Subcutaneous adipose tissue (tissue), 4 donors: ENCODE data around the gene RESF1. TPM values are rescaled to one million over a fixed set of nuclear protein-coding genes. Genes with fewer than 3 reads are reported as not detected.

Source experiments
- total RNA-seq, 4 donors: library from RNA; depleted of rRNA; stranded (reverse); fragments of >200 nt; gene quantifications; one replicate each; pipeline ENCODE4 v1.1.0, GENCODE V29; 2016
- TF ChIP-seq, protein P1 (sequence below): fragments of 450-650 bp; IDR thresholded peaks from one replicate; pipeline ENCODE4 v1.5.1; 2016; ENCODE audit warnings: low read depth, mild to moderate bottlenecking, control low read depth, antibody characterized with exemption, moderate library complexity

Gene RESF1
- total RNA-seq, 4 donors from 2014 or later = 54.1 to 88.7 (median 85.3) TPM

DNA sequence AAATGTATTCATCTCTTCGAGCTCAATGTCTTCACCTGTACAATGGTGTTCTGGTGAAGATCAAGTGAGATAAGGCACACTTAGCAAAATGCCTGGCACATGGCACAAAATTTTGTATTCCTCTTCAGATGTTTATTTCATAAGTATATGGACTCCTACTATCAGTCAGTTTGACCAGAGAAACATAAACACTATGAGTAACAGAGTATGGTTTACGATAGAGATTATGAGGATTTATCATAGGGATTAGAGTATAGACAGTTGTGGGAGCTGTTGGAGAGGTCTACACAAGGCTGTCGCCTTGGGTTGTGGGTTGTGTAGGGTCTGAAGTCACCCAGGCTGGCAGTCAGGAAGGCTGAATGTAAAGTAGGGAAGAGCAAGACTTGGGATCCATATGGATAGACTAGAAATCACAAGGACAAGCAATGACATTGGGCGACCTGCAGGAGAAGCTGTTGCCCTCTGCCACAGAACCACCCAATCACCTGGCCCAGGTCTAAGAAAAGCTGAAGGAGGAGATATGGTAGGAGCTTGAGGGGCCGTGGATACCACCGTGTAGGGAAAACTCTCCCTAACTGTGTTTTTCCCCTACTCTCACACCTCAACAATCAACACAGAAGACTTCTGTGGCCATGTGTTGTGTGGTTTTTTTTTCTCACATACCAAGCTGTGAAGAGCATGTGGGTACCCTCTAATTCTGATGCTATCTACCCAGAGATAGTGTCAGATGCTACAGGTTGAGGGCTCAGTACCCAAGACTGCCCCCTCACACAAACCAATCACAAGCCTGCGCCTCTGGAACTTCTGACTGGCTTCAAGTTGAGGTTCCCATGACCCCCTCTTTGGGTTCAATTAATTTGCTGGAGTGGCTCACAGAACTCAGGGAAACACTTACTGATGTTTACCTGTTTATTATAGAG is 27.2 kb upstream of the RESF1 start:
- TF ChIP-seq, protein P1, sequence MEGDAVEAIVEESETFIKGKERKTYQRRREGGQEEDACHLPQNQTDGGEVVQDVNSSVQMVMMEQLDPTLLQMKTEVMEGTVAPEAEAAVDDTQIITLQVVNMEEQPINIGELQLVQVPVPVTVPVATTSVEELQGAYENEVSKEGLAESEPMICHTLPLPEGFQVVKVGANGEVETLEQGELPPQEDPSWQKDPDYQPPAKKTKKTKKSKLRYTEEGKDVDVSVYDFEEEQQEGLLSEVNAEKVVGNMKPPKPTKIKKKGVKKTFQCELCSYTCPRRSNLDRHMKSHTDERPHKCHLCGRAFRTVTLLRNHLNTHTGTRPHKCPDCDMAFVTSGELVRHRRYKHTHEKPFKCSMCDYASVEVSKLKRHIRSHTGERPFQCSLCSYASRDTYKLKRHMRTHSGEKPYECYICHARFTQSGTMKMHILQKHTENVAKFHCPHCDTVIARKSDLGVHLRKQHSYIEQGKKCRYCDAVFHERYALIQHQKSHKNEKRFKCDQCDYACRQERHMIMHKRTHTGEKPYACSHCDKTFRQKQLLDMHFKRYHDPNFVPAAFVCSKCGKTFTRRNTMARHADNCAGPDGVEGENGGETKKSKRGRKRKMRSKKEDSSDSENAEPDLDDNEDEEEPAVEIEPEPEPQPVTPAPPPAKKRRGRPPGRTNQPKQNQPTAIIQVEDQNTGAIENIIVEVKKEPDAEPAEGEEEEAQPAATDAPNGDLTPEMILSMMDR = no peak

DNA sequence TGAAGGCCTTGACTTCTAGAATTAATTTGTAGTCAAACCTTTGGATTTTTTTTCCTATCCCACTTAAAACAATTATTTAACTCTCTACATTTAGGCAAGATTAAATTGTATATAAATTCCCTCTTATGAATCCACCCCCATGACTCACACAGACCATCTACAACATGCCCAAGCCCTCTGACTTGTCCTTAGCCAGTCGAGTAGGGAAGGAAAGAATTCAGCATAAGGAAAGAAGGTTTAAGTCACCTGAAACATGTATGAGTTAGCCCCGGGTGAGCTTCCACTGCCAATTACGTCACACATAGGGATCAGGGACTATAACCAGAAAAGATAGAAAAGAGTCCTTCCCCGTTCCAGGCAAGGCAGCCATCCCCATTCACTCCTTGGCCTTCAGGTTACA is 14.9 kb upstream of the RESF1 start:
- TF ChIP-seq, protein P1 = no peak

DNA sequence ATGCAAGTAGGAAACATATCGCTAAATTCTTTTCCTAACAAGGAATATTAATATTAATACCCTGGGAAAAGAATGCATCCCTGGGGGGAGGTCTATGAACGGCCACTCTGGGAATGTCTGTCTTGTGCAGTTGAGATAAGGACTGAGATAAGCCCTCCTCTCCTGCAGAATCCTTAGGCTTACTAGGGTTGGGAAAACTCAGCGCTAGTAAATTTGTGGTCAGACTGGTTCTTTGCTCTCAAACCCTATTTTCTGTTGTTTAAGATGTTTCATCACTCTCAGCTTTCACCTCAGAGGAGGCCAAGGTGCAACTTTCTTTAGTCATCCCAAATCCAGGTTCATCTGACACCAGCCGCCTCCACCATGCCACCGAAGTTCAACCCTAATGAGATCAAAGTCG is 11.2 kb upstream of the RESF1 start:
- TF ChIP-seq, protein P1 = no peak

DNA sequence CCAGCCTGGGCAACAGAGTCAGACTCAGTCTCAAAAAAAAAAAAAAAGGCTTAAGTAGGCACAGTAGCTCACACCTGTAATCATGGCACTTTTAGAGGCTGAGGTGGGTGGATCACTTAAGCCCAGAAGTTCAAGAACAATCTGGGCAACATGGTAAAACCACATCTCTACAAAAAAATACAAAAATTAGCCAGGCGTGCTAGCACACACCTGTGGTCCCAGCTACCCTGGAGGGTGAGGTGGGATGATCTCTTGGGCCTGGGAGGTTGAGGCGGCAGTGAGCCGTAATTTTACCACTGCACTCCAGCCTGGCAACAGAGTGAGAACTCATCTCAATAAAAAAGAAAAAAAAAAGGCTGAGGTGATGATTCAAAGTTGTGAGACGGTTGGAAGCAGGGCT is 9.1 kb upstream of the RESF1 start:
- TF ChIP-seq, protein P1 = no peak

DNA sequence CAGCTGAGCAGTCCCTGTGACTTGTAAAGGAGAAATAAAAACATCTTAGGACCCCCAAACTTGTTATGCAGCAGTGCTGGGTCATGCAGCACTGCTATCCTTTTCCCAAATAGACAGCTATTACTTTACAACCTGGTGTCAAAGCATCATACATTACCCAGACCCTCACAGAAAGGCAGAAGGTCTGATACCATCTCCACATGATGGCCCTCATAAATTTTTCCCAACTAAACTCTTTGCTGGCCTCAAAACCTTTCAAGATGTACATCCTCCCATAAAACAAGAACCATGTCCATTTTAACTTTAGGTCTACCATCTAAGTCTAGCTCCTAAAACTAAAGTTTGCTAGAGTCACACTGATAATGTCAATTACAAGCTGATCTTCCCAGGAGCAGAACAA is 8.7 kb upstream of the RESF1 start:
- TF ChIP-seq, protein P1 = no peak

DNA sequence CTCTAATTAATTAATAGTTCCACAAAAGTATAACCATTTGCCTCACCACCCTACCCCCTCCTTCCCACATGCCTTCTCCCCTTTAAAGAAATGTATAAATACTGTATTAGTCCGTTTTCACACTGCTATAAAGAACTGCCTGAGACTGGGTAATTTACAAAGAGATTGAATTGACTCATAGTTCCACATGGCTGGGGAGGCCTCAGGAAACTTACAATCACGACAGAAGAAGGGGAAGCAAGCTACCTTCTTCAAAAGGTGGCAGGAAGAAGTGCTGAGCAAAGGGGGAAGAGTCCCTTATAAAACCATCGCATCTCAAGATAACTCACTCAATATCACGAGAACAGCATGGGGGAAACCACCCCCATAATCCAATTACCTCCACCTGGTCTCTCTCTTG is 8.2 kb upstream of the RESF1 start:
- TF ChIP-seq, protein P1 = no peak

DNA sequence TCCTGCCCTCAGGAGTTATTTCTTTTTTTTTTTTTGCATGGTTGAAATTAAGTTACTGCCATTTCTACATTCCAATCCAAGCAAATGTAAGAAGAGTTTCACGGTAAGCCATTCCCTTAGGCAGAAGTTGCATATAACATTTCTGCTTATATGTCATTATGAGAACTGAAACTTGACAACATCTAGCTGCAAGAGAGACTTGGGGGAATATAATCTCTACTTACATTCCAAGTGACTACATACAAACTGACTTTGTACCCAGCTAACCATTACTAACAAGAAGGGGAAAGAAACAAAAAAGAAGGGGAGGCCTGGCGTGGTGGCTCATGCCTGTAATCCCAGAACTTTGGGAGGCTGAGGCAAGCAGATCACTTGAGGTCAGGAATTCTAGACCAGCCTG is 7.3 kb upstream of the RESF1 start:
- TF ChIP-seq, protein P1 = no peak
